GM21447 (cell line): ENCODE data around the gene EEPD1.

ENCODE experiments used
- ATAC-seq: cut with Tn5 transposase; IDR thresholded peaks from one replicate; pipeline ENCODE4 v1.9.1; 2021; ENCODE audit not compliant: unreplicated experiment

The EEPD1 gene

DNA sequence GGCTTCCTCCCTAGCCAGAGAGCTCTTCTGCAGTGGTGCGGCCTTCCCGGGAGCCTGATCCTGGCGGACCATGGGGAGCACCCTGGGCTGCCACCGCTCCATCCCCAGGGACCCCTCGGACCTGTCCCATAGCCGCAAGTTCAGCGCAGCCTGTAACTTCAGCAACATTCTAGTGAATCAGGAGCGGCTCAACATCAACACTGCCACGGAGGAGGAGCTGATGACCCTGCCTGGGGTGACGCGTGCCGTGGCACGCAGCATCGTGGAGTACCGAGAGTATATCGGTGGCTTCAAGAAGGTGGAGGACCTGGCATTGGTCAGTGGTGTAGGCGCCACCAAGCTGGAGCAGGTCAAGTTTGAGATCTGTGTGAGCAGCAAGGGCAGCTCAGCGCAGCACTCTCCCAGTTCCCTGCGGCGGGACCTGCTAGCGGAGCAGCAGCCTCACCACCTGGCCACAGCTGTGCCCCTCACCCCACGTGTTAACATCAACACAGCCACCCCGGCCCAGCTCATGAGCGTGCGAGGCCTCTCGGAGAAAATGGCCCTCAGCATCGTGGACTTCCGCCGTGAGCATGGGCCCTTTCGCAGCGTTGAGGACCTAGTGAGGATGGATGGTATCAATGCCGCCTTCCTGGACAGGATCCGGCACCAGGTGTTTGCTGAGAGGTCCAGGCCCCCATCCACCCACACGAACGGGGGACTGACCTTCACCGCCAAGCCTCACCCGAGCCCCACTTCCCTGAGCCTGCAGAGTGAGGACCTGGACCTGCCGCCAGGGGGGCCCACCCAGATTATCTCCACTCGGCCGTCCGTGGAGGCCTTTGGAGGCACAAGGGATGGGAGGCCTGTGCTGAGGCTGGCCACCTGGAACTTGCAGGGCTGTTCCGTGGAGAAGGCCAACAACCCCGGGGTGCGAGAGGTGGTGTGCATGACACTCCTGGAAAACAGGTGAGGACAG lies 1.5 kb downstream of the EEPD1 start:
- no peak for ATAC-seq

DNA sequence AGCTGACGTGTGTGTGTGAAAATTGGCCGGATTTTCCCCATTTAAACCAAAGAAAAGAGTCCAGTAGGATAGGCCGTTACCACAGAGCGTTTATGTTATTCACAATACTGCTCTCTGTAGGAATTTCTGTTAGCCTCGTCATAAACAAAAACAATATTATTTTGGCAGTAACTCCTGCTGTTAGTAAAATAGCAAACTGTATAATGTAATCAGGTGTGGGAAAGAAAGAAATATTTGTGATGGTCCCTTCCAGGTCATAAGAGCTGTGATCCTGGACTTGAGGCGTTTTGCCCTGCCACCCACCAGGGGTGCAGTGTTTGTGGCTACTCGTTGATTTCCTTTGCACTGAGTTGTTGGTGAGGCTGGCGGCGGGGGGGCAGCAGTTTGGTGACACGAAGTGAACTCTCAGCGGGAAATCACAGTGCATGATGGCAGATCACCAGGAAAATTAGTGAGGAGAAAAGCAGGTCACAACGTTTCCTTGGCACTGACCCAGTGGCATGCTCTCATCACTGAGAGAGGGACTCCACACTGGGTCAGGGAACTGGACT lies 2.8 kb downstream of the EEPD1 start:
- ATAC-seq: no peak

- ATAC-seq: no peak
Measured at GRCh38 chr7:36157527-36158320, 4.7 kb downstream of the EEPD1 start.

DNA sequence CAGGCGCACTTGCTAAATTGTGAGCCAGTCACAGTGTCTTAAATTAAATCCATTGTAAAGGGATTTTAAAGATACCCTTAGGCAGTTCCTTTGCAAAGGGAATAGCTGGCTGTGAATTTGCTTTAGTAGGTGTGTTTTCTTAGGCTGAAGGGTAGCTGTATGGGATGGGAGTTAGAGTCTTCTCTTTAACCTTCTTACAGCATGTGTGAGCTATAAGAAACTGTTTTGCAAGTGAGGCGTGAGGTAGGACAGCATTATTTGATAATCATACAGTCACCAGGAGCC lies 5.2 kb downstream of the EEPD1 start:
- ATAC-seq: no peak

GRCh38 chr7:36159618-36160017 lies 6.6 kb downstream of the EEPD1 start:
- no peak for ATAC-seq

DNA sequence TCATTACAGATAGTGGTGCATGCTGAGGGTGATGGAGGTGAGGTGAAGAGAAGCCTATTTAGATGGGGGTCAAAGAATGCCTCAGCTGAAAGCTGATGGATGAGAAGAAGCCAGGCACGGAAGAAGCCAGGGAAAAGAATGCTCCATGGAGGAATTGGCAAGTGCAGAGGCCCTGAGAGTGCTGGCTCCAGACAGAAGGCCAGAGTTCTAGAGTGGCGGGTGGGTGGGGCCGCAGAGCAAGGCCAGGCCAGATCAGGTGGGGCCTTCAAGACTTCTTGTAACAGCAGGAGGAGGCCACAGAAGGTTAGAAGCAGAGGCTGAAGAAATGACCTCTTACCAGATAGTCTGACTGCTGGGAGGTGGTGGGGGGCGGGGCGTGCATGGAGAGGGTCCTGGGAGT lies 7.3 kb downstream of the EEPD1 start:
- no peak for ATAC-seq

DNA sequence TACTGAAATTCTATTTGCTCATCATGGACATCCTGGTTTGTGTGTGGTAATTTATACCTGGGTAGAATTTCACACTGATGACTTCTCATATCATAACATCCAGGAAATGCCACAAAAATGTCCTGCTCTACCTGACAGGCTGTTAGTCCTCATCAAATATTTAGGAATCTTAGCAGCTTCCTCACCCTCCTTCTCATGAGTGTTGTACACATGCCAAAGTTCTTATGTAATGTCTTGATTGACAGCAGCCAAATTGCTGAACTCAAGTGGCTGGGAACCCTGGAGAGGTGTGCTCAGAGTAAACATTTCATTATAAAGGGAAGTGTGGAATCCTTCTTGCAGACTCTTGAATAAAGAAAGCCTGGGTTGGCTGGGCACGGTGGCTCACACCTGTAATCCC lies 8.9 kb downstream of the EEPD1 start:
- no peak for ATAC-seq

DNA sequence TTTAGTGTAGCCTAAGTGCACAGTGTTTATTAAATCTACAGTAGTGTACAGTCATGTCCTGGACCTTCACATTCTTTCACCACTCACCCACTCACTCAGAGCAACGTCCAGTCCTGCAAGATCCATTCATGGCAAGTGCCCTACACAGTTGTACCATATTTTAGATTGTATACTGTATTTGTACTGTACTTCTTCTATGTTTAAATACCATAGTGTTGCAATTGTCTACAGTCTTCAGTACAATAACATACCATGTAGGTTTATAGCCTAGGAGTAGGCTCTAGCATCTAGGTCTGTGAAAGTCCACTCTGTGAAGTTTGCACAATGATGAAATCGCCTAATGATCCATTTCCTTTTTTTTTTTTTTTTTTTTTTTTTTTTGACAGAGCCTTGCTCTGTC lies 12.0 kb downstream of the EEPD1 start:
- ATAC-seq: no peak

- ATAC-seq: no peak
Measured at GRCh38 chr7:36165802-36166201, 12.7 kb downstream of the EEPD1 start.

GRCh38 chr7:36167403-36168050 lies 14.5 kb downstream of the EEPD1 start:
- no peak for ATAC-seq

DNA sequence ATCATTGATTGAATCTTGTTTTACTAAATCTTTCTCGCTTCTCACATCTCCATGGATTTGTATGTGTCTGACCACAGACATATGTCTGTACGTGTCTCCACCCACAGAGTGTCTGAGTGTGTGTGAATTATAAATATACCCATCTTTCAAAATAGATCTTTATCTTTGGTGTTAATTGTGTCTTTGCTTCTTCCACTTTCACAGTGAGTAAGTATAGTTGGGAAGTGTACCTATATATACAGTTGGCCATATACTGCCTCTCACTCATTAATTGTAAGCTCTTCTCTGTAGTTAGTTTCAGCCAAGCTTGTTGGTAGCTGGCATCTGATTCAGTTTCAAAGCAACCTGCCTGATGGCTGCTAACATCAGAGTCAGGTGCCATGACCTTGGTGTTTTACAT lies 18.4 kb downstream of the EEPD1 start:
- no peak for ATAC-seq

GRCh38 chr7:36175886-36176285 lies 22.8 kb downstream of the EEPD1 start:
- ATAC-seq: no peak

- no peak for ATAC-seq
Measured at GRCh38 chr7:36176697-36177096, 23.6 kb downstream of the EEPD1 start.

GRCh38 chr7:36180121-36180520 lies 27.1 kb downstream of the EEPD1 start:
- no peak for ATAC-seq

DNA sequence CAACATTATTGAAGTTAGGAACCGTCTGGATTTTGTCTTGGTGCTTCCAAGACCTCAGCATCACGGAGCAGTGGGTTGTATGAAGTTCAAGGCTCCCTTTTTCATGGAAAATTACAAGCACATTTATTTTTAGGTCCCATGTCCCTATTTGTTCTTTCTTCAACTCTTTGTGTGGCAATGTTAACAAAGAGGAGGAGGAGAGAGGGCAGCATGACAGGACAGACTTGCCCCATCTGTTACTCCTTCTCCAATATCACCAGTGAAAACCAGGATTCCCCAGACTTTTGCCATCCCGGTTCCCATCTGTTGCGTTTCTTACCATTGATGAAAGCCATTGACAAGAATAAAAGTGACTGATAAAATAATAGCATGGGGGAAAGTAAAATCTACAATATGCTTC lies 28.6 kb downstream of the EEPD1 start:
- no peak for ATAC-seq

DNA sequence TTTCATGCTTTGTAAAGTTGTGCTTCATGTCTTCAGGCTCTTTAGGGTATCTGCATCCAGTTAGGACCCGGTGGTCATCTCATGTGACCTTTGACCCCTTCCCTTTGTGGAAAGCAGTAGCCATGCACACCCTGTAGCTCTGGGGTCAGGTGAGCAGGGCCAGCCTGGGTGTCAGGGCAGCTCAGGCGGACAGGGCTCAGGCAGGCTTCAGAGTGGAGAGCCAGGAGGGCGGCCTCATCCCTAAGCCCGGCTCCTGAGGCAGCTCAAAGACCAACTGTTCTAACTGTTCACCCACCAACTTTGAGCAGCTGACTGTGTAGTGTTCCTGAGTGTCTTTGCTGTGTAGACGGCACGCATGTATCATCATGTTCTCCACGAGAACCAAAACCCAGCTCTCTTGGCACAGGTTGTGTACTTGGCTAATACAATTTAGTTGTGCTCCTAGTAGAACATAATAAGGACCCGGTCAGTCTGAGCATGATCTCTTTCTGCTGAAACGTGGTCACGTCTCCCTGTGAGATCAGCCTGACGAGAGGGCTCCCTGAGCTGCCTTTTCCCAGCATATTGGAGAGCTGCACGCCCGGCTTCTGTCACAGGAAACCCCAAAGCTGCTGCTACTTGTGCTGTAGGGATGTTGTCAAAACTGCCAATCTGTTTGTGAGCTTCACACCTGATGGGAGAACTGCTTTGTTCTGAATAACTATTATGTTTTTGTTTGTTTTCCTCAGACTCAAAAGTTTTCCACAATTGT lies 30.0 kb downstream of the EEPD1 start:
- no peak for ATAC-seq

DNA sequence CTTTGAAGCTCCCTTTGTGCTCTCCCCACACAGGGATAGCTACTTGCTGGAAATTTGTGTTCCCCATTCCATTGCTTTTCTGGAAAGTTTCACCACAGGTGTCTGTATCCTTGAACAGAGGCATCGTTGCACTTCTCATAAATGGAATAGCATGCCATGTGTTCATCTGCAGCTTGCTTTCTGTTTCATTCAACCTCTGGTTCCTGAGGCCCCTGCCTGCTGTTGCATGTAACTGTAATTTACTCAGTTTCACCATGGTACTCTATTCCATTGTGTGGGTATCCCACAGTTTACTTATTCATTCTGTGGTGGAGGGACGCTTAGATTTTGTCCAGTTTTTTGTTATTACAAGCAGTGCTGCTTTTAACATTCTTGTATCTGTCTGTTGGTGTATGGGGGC lies 32.0 kb downstream of the EEPD1 start:
- ATAC-seq: no peak

- no peak for ATAC-seq
Measured at GRCh38 chr7:36185756-36186155, 32.7 kb downstream of the EEPD1 start.

- no peak for ATAC-seq
Measured at GRCh38 chr7:36186359-36187121, 33.5 kb downstream of the EEPD1 start.

DNA sequence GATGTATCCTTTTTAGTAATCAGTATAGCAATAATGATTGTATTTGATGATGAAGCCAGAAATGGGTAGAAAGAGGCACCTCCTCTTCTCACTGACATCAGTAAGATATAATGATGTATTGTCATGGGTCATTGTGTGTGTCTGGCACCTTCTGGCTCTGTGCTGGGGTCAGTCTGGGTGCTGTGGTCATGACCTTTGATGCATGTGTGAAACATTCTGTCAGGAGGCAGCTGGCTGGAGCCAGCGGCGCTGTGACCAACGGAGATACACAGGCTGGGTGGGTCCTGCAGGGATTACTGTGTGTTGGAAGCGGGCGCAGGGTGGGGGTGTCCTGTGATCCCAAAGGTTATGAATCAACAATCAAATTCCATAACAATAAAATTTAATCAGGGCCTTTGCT lies 35.2 kb downstream of the EEPD1 start:
- no peak for ATAC-seq
